Liver (tissue), 3 donors: Measurements from ENCODE around the gene ZNF93.
"Not testable (repeated sequence)": the region's sequence is repeated elsewhere in the genome, so short reads cannot be mapped to it uniquely, and the experiment has no call there.

Experiments used
- EGR1 ChIP-seq, 2 donors: IDR thresholded peaks; 2 replicates each; pipeline ENCODE4 v1.6.1; 2016 to 2018; ENCODE audit warnings: antibody characterized with exemption in 2 of 2, low read depth in 2 of 2
- FOXA1 ChIP-seq: IDR thresholded peaks from 2 replicates; pipeline ENCODE4 v1.6.1; 2016; ENCODE audit warnings: antibody characterized with exemption
- GABPA ChIP-seq, 2 donors: IDR thresholded peaks in 1 of 2; conservative IDR thresholded peaks in 1 of 2; 2 replicates each; pipeline ENCODE4 v1.6.1; 2016; ENCODE audit warnings: antibody characterized with exemption in 2 of 2, mild to moderate bottlenecking in 1 of 2, moderate library complexity in 1 of 2
- SP1 ChIP-seq: IDR thresholded peaks from 2 replicates; pipeline ENCODE4 v1.6.1; 2018; ENCODE audit warnings: antibody characterized with exemption, mild to moderate bottlenecking
- YY1 ChIP-seq: IDR thresholded peaks from 2 replicates; pipeline ENCODE4 v1.6.1; 2016; ENCODE audit warnings: antibody characterized with exemption, mild to moderate bottlenecking
- TF ChIP-seq, protein P1 (sequence below): fragments of 150-350 bp; IDR thresholded peaks from 2 replicates; pipeline ENCODE4 v1.5.1; 2017; ENCODE audit warnings: improper control_type of control experiment, low read depth, low read length; ENCODE audit not compliant: missing input control
- TF ChIP-seq, protein P2 (sequence below): IDR thresholded peaks from 2 replicates; pipeline ENCODE4 v1.6.1; 2016; ENCODE audit warnings: antibody characterized with exemption
- TF ChIP-seq, protein P3 (sequence below): IDR thresholded peaks from 2 replicates; pipeline ENCODE4 v1.6.1; 2016; ENCODE audit warnings: antibody characterized with exemption, mild to moderate bottlenecking
- donor health status: healthy.
- donor health status: healthy.

DNA sequence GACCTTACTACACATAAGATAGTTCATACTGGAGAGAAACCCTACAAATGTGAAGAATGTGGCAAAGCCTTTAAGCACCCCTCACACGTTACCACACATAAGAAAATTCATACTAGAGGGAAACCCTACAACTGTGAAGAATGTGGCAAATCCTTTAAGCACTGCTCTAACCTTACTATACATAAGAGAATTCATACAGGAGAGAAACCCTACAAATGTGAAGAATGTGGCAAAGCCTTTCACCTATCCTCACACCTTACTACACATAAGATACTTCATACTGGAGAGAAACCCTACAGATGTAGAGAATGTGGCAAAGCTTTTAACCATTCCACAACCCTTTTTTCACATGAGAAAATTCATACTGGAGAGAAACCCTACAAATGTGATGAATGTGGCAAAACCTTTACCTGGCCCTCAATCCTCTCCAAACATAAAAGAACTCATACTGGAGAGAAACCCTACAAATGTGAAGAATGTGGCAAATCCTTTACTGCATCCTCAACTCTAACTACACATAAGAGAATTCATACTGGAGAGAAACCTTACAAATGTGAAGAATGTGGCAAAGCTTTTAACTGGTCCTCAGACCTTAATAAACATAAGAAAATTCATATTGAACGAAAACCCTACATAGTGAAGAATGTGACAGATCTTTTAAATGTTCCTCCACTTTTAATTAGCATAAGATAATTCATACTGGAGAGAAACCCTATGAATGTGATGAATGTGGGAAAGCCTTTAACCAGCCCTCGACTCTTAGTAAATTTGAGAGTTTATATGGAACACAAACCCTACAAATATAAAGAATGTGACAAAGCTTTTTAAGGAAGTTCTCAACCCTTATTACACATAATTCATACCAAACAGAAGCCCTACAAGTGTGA, 8.4 kb upstream of the ZNF93 start:
- TF ChIP-seq, protein P1, sequence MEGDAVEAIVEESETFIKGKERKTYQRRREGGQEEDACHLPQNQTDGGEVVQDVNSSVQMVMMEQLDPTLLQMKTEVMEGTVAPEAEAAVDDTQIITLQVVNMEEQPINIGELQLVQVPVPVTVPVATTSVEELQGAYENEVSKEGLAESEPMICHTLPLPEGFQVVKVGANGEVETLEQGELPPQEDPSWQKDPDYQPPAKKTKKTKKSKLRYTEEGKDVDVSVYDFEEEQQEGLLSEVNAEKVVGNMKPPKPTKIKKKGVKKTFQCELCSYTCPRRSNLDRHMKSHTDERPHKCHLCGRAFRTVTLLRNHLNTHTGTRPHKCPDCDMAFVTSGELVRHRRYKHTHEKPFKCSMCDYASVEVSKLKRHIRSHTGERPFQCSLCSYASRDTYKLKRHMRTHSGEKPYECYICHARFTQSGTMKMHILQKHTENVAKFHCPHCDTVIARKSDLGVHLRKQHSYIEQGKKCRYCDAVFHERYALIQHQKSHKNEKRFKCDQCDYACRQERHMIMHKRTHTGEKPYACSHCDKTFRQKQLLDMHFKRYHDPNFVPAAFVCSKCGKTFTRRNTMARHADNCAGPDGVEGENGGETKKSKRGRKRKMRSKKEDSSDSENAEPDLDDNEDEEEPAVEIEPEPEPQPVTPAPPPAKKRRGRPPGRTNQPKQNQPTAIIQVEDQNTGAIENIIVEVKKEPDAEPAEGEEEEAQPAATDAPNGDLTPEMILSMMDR = not testable (repeated sequence)
- TF ChIP-seq YY1; SP1; GABPA (IDR thresholded peaks at IDR 0.05 in 1 of 2, conservative IDR thresholded peaks at IDR 0.05 in 1 of 2); EGR1 (IDR thresholded peaks at IDR 0.05; ENCODE audit: low read depth in 2 of 2); FOXA1: not testable (repeated sequence)
- TF ChIP-seq, protein P2, sequence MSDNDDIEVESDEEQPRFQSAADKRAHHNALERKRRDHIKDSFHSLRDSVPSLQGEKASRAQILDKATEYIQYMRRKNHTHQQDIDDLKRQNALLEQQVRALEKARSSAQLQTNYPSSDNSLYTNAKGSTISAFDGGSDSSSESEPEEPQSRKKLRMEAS = not testable (repeated sequence)
- TF ChIP-seq, protein P3, sequence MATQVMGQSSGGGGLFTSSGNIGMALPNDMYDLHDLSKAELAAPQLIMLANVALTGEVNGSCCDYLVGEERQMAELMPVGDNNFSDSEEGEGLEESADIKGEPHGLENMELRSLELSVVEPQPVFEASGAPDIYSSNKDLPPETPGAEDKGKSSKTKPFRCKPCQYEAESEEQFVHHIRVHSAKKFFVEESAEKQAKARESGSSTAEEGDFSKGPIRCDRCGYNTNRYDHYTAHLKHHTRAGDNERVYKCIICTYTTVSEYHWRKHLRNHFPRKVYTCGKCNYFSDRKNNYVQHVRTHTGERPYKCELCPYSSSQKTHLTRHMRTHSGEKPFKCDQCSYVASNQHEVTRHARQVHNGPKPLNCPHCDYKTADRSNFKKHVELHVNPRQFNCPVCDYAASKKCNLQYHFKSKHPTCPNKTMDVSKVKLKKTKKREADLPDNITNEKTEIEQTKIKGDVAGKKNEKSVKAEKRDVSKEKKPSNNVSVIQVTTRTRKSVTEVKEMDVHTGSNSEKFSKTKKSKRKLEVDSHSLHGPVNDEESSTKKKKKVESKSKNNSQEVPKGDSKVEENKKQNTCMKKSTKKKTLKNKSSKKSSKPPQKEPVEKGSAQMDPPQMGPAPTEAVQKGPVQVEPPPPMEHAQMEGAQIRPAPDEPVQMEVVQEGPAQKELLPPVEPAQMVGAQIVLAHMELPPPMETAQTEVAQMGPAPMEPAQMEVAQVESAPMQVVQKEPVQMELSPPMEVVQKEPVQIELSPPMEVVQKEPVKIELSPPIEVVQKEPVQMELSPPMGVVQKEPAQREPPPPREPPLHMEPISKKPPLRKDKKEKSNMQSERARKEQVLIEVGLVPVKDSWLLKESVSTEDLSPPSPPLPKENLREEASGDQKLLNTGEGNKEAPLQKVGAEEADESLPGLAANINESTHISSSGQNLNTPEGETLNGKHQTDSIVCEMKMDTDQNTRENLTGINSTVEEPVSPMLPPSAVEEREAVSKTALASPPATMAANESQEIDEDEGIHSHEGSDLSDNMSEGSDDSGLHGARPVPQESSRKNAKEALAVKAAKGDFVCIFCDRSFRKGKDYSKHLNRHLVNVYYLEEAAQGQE = not testable (repeated sequence)
